H1 (cell line): Measurements from ENCODE around the gene ORAI1. TPM values are rescaled to one million over a fixed set of nuclear protein-coding genes. Genes with fewer than 3 reads are reported as not detected.

ENCODE experiments used
- EP300 ChIP-seq, 2 experiments: IDR thresholded peaks; 1 replicate in 1 of 2; 2 replicates in 1 of 2; pipeline ENCODE4 v1.6.1; 2011 to 2012; ENCODE audit warnings: low read depth in 2 of 2, low read length in 2 of 2, mild to moderate bottlenecking in 2 of 2, borderline replicate concordance in 1 of 2, inconsistent platforms in 1 of 2, moderate library complexity in 1 of 2
- PHF8 ChIP-seq: fragments of 200-600 bp; sonication (generic); conservative IDR thresholded peaks from 2 replicates; pipeline ENCODE4 v1.7.1; 2012; ENCODE audit warnings: low read depth, mild to moderate bottlenecking, inconsistent platforms, low read length, moderate library complexity
- RBBP5 ChIP-seq: IDR thresholded peaks from 2 replicates; pipeline ENCODE4 v1.7.1; 2012; ENCODE audit warnings: low read depth, mild to moderate bottlenecking, inconsistent platforms, low read length, moderate library complexity, borderline replicate concordance
- YY1 ChIP-seq: IDR thresholded peaks from 2 replicates; pipeline ENCODE4 v1.6.1; 2011; ENCODE audit warnings: low read depth, mild to moderate bottlenecking, low read length
- ZNF274 ChIP-seq: IDR thresholded peaks from 2 replicates; pipeline ENCODE4 v1.7.0; 2012; ENCODE audit warnings: low read length, borderline replicate concordance; ENCODE audit errors: extremely low read depth
- polyA plus RNA-seq, 7 experiments: library from polyadenylated mRNA; depleted of rRNA in 3 of 7; stranded (reverse) in 5 of 7; unstranded in 2 of 7; fragments of >200 nt in 5 of 7; fragments of 200-250 nt in 2 of 7; gene quantifications; 1 replicate in 5 of 7; 2 replicates in 1 of 7; 4 replicates in 1 of 7; pipeline versions ENCODE4 v1.2.1 to v1.2.3, GENCODE V29; 2011 to 2013; ENCODE audit warnings: missing spikeins in 2 of 7, mixed read lengths in 2 of 7
- total RNA-seq: library from RNA; stranded (reverse); fragmentation: NEBNext Ultra II Directional; extraction: Animal tissue kit (Norgen Biotek cat#: 25700); gene quantifications from 2 replicates; pipeline ENCODE4 v1.2.1, GENCODE V29; 2021

ORAI1 gene
- total and polyA plus RNA-seq, 2 of the 8 experiments (the other 6 are each of a cell fraction or from before 2014, with no cell fraction given) = 29.9 to 71.5 TPM

GRCh38 chr12:121653999-121654398 is 27.7 kb downstream of the ORAI1 start (continued):
- TF ChIP-seq EP300 (IDR thresholded peaks at IDR 0.05; ENCODE audit: borderline replicate concordance in 1 of 2, low read depth in 2 of 2, low read length in 2 of 2) (no peak), YY1 (no peak), RBBP5 (no peak), ZNF274 (no peak), PHF8 (no peak)
